MCF 10A (cell line): Measurements from ENCODE around the gene HMG20A. TPM values are rescaled to one million over a fixed set of nuclear protein-coding genes. Genes with fewer than 3 reads are reported as not detected.

Experiments used
- BruUV-seq: library from RNA; stranded (reverse); fragments of 400-500 nt; replicated peaks from 2 replicates; lab custom pipeline; 2021; lab: Mats Ljungman, UMichigan
- CTCF ChIA-PET: fragments of 300-600 bp; sonication (Branson Sonifier 250); formaldehyde crosslinking; extraction: SDS; loops from one replicate; lab custom pipeline; 2021; ENCODE audit warnings: antibody characterized with exemption, inconsistent platforms; lab: Yijun Ruan, JAX
- POLR2A ChIA-PET: fragments of 300-600, 350-650 bp; sonication (Branson Sonifier 250); formaldehyde crosslinking; extraction: SDS; loops from one replicate; lab custom pipeline; 2020; ENCODE audit warnings: antibody characterized with exemption, inconsistent platforms; lab: Yijun Ruan, JAX
- DNase-seq: peaks from one replicate; pipeline ENCODE4 v3.0.0-alpha.2; 2018; ENCODE audit not compliant: unreplicated experiment
- H3K27ac Mint-ChIP-seq: one replicate; pipeline ENCODE4 v1.8.0; 2022; ENCODE audit warnings: mild to moderate bottlenecking, low read depth, mixed read lengths; ENCODE audit not compliant: unreplicated experiment
- H3K27me3 Mint-ChIP-seq: one replicate; pipeline ENCODE4 v1.8.0; 2022; ENCODE audit warnings: mixed read lengths; ENCODE audit not compliant: insufficient read depth, unreplicated experiment
- H3K36me3 Mint-ChIP-seq: one replicate; pipeline ENCODE4 v1.8.0; 2022; ENCODE audit warnings: mild to moderate bottlenecking, moderate library complexity, mixed read lengths; ENCODE audit not compliant: insufficient read depth, unreplicated experiment
- H3K4me1 Mint-ChIP-seq: one replicate; pipeline ENCODE4 v1.8.0; 2022; ENCODE audit warnings: mixed read lengths; ENCODE audit not compliant: insufficient read depth, unreplicated experiment
- H3K4me3 Mint-ChIP-seq: one replicate; pipeline ENCODE4 v1.8.0; 2022; ENCODE audit warnings: mild to moderate bottlenecking, moderate library complexity, mixed read lengths; ENCODE audit not compliant: unreplicated experiment
- H3K9me3 Mint-ChIP-seq: one replicate; pipeline ENCODE4 v1.8.0; 2022; ENCODE audit warnings: mixed read lengths; ENCODE audit not compliant: unreplicated experiment
- CTCF ChIP-seq: fragments of 200-600 bp; IDR thresholded peaks from one replicate; pipeline ENCODE4 v1.8.0; 2022; ENCODE audit warnings: antibody characterized with exemption, mild to moderate bottlenecking; ENCODE audit not compliant: unreplicated experiment
- intact Hi-C: fragments of 100-400 bp; cut with micrococcal nuclease; formaldehyde crosslinking; loops from 2 replicates; pipeline ENCODE4 v1.14.1; 2022
- total RNA-seq: library from RNA; stranded (reverse); gene quantifications from 2 replicates; pipeline ENCODE4 v1.2.3, GENCODE V29; 2022

The HMG20A gene
- total RNA-seq, 1 experiment from 2014 or later, result 39.7 TPM

GRCh38 chr15:77533578-77534430 lies 113.1 kb downstream of the HMG20A start:
- POLR2A ChIA-PET, result no interaction called here
- TF ChIP-seq CTCF, result no peak
- Mint-ChIP-seq H3K4me1 (peaks cover 7% of the 10 kb centered on the region), H3K27me3 (no peaks in the 10 kb centered on the region), H3K9me3 (no peaks in the 10 kb centered on the region), H3K4me3 (no peak overlapping the region), H3K27ac (no peak overlapping the region), H3K36me3 (no peaks in the 10 kb centered on the region)
- CTCF ChIA-PET, result interaction anchor here (0.6 to 3.6 kb wide), 2 partner anchors 10 to 24 kb away, joined by 3 to 22 read pairs; no protein-coding TSS in a partner anchor
- BruUV-seq, result no TSS peak
- intact Hi-C loops, result no loop called here
- no peak for DNase-seq

Other genes starting within 250 kb of the HMG20A start
- 17.5 and 20.0 TPM in 2 replicates for gene PEAK1, start 784 bp upstream of the HMG20A start, total RNA-seq
- not detected in 2 replicates for gene LINGO1, start 212.0 kb downstream of the HMG20A start, total RNA-seq